GM12874 (cell line): ENCODE measurements around the gene BABAM2.

Experiments
- TF ChIP-seq, protein P1 (sequence below): IDR thresholded peaks from 2 replicates; pipeline ENCODE4 v1.5.1; 2011; ENCODE audit warnings: low read depth, mild to moderate bottlenecking, control low read depth, low read length, moderate library complexity; ENCODE audit not compliant: insufficient read depth

BABAM2 gene

DNA sequence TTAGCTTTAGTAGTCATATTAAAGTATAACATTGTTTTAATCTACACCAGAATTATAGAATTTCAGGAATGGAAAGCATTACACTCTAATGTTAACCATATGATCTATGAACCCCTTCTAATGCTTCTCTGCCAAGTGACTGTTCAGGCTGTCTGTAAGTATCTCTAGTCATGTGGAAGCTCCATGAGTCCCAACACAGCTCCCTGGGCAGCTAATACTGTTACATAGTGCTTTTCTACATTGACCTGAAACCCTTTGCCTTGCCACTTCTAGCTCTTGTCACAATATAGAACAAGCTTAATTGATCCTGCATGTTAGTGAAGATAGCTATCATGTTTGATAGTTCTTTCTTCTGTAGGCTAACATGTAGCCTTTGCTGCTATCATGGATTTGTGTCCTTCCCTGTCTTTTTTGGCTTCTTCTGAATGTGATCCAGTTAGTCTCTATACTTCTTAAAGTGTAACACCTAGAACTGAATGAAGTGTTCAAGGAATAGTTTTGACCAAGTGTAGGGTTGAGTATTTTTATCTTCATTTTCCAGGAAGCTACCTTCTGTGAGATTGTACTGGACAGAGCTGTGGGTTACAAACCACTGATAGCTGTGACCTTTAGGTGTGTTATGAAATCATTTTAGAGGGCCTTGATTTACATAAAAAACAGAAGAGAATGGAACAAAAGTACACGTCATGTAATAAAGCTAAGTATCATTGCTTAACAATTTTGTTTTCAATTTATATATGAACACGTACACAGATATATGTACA is 23.7 kb downstream of the BABAM2 start:
- TF ChIP-seq, protein P1, sequence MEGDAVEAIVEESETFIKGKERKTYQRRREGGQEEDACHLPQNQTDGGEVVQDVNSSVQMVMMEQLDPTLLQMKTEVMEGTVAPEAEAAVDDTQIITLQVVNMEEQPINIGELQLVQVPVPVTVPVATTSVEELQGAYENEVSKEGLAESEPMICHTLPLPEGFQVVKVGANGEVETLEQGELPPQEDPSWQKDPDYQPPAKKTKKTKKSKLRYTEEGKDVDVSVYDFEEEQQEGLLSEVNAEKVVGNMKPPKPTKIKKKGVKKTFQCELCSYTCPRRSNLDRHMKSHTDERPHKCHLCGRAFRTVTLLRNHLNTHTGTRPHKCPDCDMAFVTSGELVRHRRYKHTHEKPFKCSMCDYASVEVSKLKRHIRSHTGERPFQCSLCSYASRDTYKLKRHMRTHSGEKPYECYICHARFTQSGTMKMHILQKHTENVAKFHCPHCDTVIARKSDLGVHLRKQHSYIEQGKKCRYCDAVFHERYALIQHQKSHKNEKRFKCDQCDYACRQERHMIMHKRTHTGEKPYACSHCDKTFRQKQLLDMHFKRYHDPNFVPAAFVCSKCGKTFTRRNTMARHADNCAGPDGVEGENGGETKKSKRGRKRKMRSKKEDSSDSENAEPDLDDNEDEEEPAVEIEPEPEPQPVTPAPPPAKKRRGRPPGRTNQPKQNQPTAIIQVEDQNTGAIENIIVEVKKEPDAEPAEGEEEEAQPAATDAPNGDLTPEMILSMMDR: no peak

DNA sequence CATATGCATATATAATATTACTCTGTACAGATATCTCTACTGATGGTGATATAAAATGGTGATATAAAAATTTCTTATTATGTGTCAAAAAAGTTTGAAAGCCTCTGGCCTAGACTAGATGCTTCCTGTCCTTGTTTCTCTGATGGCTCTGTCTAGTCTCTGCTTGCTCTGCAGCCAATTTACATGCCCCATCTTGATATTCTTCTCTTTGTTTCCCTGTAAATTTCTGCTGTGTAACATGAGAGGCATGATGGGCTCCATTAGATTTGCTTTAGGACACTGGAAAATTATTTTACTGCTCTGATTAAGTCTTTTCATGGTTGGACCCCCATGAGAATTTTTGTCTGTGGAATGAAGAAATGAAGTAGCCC is 24.3 kb downstream of the BABAM2 start:
- TF ChIP-seq, protein P1: no peak

- TF ChIP-seq, protein P1: no peak
Measured at GRCh38 chr2:27915191-27915590, 24.7 kb downstream of the BABAM2 start.

GRCh38 chr2:27915874-27916273 is 25.3 kb downstream of the BABAM2 start:
- TF ChIP-seq, protein P1: no peak

DNA sequence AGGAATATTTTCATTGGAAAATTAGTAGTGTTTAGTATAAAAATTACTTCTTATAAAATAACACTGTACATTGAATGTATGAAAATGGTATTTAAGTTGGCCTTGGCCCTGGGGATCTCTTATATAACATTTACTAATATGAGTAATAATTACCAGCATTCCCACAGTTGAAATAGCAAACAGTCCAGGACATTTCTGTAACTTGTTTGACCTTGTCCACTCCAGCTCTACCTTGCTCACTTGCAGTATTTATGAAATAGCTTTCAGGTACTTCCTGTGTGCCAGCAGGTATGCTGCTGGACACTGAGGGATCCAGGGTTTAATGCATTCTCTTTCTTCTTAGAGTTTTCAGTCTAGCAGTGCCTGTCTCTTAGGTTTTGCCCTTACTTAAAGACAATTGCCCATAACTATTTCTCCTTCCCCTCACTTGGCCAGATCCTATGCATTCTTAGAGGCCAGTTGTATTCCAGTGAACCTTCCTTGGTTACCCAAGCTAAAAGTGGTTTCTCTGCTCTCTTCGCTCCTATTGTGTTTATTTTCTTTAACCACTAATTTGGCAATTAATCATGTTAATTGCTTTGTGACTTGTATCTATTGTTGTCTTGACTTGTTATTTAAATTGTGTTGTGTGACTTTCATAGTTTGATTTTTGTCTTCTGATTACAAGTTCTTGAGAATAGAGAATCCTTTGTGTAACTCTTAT is 25.9 kb downstream of the BABAM2 start:
- TF ChIP-seq, protein P1: no peak

GRCh38 chr2:27920148-27920885 is 29.8 kb downstream of the BABAM2 start:
- TF ChIP-seq, protein P1: no peak

- TF ChIP-seq, protein P1: no peak
Measured at GRCh38 chr2:27921424-27921823, 30.9 kb downstream of the BABAM2 start.
